GM21447 (cell line): ENCODE measurements around the gene PTGS2.

Source experiments
- ATAC-seq: cut with Tn5 transposase; IDR thresholded peaks from one replicate; pipeline ENCODE4 v1.9.1; 2021; ENCODE audit not compliant: unreplicated experiment

The PTGS2 gene

DNA sequence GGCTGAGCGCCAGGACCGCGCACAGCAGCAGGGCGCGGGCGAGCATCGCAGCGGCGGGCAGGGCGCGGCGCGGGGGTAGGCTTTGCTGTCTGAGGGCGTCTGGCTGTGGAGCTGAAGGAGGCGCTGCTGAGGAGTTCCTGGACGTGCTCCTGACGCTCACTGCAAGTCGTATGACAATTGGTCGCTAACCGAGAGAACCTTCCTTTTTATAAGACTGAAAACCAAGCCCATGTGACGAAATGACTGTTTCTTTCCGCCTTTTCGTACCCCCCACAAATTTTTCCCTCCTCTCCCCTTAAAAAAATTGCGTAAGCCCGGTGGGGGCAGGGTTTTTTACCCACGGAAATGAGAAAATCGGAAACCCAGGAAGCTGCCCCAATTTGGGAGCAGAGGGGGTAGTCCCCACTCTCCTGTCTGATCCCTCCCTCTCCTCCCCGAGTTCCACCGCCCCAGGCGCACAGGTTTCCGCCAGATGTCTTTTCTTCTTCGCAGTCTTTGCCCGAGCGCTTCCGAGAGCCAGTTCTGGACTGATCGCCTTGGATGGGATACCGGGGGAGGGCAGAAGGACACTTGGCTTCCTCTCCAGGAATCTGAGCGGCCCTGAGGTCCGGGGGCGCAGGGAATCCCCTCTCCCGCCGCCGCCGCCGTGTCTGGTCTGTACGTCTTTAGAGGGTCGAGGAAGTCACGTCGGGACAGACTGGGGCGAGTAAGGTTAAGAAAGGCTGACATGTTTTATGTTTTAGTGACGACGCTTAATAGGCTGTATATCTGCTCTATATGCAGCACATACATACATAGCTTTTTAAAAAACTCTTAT is at the start of gene PTGS2:
PTGS2 (minus strand) TSS at position 179 of the 817 bp plus-strand sequence; CDS start at position 46, 133 bp downstream.
- peak; percentile 92 for ATAC-seq

DNA sequence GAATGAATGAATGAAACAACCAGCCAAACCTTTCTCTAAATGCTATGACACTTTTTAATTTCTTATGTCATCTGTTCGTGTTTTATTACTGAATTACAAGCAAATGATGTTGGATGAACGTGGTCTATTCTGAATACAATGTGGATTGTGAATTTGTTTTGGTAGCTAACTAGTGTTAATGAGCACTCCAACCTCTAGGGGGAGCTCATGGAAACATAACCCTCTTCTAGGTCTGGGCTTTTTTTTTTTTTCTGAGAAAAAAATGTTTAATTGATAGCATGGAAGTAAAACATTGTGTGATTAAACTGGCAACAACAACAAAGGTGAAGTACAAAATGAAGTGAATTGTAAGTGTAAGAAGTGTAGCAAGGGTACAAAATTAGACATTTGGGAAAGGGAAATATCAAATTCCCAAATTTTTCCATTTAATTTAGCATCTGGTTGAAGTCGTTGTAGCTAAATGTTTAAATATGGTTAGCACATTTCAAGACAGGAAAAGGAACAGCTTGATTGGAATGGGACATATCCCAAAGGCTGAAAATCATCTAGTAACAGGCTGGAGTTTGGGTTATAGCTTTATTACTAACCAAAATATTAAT is 42.6 kb upstream of the PTGS2 start:
- no peak for ATAC-seq

DNA sequence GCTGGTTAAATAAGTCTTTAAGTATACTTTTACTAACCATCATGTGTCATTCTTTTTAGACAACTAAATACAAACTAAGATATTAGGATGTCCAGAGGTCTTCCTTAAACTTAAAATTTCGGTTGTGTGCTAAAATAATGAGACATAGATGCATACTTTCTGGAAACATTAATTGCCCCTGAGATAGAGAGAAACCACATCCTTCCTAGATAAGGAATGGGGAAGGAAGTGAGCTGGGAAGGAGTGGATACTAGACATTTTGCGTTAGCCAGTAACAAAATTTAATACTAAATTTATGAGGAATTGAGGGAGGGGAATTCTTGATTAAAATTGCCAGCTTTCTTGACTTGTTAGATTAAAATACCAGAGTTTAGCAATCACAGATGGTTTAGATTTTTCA is 37.1 kb upstream of the PTGS2 start:
- no peak for ATAC-seq

DNA sequence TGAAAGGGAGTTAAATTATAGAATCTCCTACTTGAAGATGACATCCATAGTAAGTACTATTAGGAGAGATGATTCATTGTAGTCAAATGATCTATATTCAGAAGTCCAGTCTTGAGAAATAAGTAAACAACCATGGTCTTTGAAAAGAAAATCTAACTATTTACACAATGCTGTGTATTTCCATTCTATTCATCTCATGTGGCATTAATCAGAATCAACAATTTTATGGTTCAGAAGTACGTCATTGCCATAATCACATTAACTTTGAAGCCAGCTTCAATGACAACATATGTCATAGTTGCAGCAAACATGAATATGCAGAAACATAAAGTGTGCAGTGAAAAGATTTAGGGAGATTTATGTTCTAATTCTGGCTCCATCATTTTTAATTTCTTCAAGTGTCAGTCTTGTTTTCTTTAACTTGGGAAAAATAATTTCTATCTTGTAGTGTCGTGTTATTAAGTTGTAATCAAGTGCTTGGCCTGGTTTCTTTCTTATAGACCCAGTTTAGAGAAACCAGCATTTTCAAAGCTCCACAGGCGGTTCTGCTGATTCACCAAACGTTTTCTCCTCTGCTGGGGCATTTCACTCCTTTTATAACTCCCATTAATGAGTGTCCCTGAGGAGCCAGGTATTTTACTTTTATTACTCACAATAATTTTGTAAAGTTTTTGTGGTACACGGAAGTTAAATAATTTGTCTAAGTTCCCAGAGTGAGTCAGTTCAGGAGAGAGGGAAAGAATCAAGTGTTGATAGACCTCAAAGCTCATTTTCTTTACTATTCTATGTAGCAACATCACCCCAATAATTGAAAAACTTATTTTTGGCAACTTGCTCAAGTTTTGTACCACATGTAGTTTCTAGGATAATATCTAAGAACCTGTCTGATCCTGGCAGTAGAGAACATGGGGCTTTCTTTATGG is 35.9 kb upstream of the PTGS2 start:
- ATAC-seq = no peak

DNA sequence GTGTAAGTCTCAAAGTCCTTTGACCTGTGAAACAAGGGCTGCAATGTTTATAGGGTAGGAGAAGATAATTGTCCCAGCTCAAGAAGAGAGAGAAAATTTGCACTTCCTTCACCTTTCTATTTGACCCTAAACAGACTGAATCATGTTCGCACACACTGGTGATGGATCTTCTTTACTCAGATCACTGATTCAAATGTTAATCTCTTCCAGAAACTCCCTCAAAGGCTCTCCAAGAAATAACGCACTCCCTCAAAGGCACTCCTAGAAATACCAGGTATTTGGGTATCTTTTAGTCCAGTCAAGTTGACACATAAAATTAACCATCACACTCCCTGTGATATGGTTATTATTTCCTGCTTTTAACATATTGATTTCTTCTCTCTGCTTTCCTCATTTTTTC is 30.5 kb upstream of the PTGS2 start:
- ATAC-seq = no peak

DNA sequence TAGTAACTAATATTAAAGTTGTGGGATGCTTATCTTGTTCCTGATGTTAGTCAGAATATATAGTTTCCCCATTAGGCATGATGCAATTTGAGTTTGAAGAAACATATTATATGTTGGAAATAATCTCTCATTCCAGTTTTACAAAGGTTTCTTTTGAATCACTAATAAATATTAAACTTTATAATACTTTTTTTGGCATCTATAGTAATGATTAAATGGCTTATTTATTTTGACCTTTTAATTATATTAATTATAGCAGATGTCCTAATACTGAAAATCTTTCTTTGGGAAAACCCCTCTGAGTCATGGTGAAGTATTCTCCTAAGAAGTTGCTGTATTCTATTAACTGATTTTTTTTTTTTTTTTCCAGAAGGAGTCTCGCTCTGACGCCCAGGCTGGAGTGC is 28.5 kb upstream of the PTGS2 start:
- ATAC-seq = no peak

DNA sequence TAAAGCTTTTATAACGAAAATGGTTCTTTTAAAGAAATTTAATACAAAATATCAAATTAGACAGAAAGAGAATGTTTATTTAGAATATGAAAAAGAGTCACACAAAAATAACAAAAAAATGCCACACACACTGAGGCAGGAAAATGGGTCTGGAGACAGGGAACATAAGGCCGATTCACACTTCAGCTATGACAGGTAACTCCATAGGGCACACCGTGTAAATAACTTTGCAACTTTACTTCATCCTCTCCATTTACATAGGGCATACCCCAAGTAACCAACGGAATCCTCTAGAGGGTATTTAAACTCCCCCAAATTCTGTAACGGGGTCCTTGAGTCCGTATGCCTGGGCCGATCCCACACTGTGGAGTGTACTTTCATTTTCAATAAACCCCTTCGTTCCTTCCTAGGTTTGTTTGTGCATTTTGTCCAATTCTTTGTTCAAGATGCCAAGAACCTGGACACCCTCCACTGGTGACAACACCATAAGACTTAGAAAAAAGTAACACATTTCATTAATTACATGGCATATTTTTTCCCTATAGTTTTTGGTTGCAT is 23.1 kb upstream of the PTGS2 start:
- no peak for ATAC-seq

DNA sequence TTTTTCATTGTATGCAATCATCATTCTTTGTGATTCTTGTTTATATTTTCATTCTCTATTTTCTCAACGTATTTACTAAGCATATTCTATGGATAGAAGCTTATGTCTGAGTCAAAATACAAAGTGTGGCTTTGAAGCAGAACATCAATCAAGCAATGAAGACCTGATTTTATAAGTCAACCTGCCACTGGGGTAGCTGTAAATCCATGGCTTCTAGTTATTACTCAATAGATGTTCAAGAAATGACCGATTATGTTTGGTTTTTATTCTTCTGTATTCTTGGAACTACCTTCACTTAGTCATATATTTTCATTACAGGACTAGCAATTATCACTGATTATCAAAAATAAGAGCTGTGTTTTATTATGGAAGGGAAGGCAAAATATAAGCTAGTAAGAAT is 20.5 kb upstream of the PTGS2 start:
- ATAC-seq = no peak

DNA sequence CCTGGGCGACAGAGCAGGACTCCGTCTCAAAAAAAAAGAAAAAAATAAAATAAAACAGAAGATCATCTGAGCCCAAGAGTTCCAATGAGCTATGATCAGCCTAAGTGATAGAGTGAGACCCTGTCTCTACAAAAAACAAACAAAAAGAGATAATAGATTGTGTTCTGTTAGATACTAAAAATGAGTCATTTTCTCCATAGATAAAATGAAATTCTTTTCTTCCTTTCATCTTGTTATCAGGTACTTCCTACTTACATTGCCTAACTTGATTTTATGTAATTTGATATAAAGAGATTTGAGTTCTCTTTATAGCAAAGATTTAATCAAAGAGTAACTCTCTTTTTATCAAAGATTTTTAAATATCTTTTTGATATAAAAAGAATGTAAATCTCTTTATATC is 19.3 kb upstream of the PTGS2 start:
- ATAC-seq = no peak

DNA sequence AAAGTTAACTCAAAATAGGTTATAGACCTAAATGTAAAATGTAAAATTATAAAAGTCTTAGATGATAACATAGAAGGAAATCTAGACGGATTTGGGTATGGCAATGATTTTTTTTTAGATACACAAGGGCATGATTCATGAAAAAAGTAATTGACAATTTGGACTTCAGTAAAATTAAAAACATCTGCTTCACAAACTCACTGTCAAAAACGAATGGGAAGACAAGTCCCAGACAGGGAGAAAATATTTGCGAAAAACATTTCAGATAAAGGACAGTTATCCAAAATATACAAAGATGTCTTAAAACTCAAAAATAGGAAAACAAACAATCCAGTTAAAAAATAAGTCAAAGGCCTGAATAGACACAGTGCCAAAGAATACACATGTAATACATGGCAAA is 9.7 kb upstream of the PTGS2 start:
- ATAC-seq = no peak

DNA sequence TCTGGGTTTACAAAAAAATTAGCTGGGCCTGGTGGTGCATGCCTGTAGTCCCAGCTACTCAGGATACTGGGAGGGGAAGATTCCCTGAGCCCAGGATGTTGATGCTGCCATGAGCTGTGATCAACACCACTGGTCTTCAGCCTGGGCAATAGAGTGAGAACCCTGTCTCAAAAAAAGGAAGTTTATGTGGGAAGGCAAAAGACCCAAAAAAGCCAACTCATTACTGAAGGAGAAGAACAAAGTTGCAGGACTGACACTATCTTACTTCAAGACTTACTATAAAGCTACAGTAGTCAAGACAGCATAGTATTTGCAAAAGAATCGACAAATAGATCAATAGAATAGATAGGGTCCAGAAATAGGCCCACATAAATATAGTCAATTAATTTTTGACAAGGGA is 9.2 kb upstream of the PTGS2 start:
- no peak for ATAC-seq

DNA sequence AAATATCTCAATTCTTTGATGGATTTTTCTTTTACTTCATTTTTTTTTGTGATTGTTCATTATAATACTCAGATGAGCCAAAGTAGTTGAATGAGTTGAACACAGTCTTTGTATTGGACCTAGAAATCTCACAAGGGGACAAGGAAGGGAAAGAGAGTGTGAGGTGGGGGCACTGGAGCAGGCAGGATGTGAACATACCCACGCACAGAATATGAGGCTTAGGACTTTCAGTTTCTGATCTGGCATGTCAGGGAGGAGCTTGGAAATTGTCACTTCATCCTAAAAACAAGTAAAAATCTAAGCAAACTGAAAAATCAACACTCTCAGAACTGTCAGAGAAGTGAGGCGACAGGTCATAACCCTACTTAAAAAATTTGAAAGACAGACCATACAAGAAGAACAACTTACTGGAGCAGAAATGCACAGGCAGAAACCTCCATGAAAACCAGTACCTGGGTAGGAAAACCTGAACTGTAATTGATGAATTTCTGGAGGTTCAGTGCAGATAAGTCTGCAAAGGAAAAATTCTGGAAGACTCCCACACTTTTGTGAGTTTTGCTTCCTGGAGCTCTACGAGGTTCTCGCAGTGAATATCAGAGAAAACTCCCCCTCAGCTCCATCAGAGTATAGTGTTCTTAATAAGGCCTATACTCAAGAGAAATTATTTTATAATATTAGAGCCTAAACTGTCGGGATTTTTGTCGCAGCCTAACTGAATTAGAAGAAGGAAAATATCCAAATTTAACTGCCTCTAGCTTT is 3.6 kb upstream of the PTGS2 start:
- ATAC-seq = no peak

DNA sequence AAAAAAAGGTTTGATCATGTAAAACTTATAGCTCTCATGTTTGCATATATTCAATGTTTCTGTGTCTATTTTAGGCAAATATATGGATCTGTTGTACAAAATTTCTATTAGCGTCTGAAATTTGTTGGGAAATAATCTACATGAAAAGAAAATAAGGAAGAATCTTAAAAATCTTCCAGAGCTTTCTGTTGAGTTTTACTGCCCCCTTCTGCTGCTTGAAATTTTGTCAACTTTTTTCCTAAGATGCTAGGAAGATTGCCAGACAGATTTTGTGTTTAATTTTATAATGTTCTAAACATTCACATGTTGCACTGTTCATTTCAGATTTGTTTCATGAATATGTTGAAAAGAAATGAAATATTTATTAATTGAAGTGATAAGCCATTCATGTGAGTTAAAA is 2.5 kb upstream of the PTGS2 start:
- ATAC-seq = no peak

DNA sequence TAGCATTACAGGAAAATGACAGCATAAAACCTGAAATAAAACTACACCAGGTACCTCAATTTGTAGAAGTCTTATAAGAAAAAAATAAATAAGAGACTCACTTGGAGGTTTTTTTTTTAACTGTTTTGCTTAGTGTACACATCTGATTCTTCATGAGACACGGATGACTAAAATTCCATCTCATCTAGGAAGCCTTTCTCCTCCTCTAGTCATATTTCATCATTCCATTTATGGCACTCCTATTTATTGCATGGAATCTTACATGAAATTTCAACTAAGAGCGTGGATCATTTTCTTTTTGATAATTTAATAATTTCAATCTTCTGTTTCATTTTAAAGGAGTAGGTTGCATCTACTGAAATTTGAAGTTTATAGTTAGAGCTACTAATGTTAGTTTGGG is 1.6 kb upstream of the PTGS2 start:
- ATAC-seq = no peak

DNA sequence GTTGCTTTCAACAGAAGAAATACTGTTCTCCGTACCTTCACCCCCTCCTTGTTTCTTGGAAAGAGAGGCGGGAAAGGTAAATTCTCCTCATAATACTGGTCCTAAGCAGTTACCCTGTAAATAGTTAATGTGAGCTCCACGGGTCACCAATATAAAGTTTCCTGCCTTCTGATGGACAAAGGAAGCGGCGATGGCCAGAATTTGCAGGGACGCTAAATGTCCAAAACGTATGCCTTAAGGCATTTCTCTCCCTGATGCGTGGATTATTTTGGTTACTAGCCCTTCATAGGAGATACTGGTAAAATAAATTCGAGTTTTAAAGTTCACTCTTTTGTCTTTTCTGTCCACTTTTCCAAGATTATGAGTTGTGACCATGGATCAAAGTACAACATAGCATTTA is 898 bp upstream of the PTGS2 start:
- ATAC-seq = no peak

DNA sequence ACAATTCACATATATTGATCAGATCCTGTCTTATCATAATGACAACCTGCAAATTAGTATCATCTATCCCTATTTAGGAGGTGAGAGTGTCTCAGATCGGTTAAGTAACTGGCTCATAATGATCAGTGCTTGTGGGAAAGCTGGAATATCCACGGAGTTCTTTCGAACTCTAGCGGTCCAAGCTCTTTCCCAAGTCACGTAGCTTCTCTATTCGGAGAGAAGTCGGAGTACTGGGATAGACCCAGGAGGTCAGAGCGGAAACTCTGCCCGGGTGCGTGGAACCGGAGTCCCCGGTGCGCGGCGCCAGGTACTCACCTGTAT is 339 bp downstream of the PTGS2 start:
- no peak for ATAC-seq

DNA sequence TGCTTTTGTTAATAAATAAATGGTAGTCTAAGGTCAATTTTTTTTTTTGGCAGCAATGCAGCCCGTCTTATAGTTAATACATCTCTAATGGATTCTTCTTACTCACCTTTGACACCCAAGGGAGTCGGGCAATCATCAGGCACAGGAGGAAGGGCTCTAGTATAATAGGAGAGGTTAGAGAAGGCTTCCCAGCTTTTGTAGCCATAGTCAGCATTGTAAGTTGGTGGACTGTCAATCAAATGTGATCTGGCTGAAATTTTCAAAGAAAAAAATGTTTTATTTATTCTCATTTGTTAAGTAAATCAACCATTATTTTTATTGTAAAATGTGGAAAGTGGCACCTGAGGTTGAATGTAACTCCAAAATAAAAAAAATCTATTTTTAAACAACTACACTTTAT is 2.1 kb downstream of the PTGS2 start:
- ATAC-seq = no peak

DNA sequence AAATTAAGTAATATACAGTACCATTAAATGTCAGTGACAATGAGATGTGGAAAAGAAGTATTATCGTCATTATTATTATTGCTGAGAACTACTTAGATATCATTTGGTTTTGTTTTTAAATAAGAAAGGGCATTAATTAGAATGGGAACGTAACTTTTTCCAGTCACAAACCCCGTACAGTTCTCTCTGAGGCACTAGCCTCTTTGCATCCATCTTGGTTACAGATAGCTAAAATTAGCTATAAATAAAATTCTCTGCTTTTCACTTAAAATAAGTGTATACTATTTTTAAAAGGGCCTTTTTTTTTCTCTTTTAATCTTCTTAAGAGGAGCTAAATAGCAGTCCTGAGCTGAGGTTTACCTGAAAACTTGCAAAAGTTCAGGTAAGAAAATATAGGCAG is 7.6 kb downstream of the PTGS2 start:
- ATAC-seq = no peak

DNA sequence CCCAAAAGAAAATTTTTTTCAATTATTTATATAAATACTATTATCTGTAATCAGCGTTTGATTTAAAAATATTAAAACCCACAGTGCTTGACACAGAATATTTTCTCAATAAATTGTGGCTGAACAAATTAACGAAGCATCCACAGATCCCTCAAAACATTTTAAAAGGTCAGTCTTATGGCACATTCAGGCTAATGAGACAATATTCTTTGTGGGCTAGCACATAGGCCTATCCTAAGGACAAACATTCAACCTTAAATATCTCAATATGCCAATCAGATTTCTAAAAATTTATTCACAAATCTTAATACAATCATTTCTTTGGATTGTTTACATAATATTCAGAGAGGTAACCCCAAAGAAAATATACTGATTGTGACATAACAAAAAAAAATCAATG is 8.1 kb downstream of the PTGS2 start:
- ATAC-seq = no peak

DNA sequence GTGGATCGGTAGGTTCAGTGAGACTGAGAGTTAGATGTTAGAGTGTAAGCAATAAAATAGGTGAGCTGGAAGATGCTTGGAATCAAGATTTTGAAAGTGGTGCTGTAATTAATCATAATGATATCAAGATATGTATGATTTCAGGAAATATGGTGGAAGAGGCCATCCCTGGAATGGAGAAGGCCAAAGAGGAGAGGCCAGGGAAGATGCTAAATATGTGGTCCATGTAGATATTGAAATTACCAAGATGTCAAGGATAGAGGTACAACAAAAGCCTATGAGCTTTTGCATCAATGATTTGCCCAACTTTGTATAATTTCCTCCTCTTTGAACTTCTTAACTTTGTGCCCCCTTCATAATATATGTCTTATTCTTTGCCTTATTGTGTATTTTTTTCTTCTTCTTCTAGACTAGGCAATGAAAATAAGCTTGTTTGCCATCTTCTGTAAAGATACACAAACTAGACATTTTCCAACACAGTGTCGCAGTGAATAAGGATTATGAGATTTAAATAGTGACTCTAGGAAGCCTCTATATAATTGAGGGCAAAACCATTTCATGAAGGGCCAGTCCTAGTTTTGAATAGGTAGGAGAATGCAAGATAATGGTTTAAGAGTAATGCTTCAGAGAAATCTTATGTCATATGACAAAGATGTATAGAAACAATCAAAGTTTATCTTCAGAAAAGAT is 8.9 kb downstream of the PTGS2 start:
- no peak for ATAC-seq
